Ammon's horn (tissue), 1 donor: ENCODE measurements around the gene HIRIP3.
"Not testable (repeated sequence)": the region's sequence is repeated elsewhere in the genome, so short reads cannot be mapped to it uniquely, and the experiment has no call there.

Experiments used
- DNase-seq: peaks from one replicate; pipeline ENCODE4 v3.0.0-alpha.2; 2016; ENCODE audit warnings: low spot score

Gene HIRIP3

DNA sequence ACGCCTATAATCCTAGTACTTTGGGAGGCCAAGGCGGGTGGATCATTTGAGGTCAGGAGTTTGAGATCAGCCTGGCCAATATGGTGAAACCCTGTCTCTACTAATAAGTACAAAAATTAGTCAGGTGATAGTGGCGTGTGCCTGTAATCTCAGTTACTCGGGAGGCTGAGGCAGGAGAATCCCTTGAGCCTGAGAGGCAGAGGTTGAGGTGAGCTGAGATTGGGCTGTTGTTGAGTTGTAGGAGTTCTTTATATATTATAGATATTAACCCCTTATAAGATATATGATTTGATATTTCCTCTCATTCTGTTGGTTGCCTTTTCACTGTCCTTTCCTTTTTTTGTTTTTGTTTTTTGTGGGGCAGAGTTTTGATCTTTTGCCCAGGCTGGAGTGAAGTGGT lies 35.6 kb downstream of the HIRIP3 start:
- not testable (repeated sequence) for DNase-seq

DNA sequence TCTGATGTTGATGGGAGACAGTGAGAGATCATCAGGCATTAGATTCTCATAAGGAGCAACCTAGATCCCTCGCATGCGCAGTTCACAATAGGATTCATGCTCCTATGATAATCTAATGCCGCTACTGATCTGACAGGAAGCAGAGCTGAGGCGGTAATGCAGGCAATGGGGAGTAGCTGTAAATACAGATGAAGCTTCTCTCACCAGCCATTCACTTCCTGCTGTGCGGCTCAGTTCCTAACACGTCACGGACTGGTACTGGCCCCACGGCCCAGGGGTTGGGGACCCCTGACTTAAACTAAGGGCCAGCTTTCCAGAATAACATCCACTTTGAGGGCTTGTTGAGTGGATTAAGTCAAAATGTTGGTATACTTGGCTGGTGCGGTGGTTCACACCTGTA lies 36.1 kb downstream of the HIRIP3 start:
- no peak for DNase-seq

DNA sequence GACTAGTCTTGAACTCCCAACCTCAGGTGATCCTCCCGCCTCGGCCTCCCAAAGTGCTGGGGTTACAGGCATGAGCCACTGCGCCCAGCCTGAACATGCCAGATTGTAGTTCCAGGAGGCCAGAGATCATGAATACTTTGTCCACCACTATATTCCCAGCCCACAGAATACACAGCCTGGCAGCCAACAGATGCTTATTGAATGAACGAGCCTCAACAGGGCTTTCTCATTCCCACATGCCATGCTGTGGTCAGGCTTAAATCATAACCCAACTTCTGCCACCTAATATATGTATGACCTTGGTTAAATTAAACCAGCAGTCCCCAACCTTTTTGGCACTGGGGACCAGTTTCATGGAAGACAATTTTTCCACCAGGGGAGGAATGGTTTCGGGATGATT lies 36.7 kb downstream of the HIRIP3 start:
- no peak for DNase-seq

DNA sequence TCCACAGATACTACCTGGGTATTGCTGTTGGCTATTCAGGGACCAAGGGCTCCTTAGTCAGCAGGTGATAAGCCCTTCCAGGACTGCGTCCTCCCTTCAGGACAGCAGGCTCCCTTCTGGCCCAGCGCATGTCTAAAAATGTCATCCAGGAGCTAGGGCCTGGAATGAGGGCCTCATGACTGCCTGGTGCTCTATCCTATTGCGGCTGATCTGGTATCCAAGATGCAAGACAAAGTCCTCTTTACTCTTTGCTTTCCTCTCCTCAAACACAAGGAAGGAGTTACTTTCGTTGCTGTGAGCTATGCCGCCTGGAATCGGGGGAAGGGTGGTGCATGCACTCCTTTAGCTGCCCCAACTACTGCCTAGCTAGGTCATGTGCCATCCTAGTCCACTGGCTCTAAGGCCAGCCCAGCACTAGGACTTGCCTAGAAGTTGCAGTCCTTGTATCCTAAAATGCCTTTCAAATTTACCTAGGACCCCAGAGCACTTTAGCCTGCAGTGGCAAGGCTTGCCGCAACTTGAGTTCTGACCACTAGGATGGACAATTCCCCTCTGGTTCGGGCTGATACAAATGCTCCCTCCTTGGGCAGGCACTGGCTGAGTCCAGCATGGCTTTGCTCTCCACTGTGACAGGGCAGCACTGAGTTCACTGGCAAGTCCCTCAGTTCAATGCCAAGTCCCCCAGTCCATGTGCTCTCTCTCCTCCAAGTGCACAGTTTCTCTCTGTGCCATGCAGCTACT lies 43.6 kb downstream of the HIRIP3 start:
- no peak for DNase-seq

DNA sequence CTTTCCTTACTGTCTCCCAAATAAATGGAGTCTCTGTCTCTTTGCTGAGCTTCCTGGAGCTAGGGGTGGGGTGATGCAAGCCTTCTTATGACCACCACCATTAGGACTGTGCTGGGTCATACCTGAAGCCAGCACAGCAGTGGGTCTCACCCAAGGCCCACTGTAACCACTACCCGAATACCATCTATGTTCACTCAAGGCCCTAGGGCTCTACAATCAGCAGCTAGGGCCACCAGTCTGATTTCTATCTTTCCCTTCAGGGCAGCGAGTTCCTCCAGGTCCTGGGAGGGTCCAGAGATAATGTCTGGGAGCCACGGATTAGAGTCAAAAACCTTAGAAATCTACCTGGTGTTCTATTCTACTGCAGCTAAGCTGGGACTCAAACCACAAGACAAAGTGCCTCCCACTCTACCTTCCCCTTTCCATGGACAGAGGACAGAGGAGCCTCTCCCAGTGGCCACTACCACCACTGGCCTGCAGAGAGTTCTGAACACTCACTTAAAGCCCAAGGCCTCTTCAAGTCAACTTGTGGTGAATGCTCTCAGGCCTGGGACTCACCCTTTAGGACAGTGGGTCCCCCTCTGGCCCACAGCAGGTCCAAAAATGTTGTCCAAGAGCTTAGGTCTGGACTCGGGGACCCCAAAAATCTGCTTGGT lies 44.5 kb downstream of the HIRIP3 start:
- no peak for DNase-seq

DNA sequence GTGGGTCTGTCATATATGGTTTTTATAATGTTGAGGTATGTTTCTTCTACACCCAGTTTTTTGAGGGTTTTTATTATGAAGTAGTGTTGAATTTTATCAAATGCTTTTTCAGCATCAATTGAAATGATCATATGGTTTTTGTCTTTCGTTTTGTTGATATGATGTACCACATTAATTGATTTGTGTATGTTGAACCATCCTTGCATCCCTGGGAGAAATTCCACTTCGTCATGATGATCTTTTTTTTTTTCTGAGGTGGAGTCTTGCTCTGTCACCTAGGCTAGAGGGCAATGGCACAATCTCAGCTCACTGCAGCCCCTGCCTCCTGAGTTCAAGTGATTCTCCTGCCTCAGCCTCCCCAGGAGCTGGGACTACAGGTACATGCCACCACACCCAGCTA lies 47.5 kb downstream of the HIRIP3 start:
- DNase-seq = no peak

DNA sequence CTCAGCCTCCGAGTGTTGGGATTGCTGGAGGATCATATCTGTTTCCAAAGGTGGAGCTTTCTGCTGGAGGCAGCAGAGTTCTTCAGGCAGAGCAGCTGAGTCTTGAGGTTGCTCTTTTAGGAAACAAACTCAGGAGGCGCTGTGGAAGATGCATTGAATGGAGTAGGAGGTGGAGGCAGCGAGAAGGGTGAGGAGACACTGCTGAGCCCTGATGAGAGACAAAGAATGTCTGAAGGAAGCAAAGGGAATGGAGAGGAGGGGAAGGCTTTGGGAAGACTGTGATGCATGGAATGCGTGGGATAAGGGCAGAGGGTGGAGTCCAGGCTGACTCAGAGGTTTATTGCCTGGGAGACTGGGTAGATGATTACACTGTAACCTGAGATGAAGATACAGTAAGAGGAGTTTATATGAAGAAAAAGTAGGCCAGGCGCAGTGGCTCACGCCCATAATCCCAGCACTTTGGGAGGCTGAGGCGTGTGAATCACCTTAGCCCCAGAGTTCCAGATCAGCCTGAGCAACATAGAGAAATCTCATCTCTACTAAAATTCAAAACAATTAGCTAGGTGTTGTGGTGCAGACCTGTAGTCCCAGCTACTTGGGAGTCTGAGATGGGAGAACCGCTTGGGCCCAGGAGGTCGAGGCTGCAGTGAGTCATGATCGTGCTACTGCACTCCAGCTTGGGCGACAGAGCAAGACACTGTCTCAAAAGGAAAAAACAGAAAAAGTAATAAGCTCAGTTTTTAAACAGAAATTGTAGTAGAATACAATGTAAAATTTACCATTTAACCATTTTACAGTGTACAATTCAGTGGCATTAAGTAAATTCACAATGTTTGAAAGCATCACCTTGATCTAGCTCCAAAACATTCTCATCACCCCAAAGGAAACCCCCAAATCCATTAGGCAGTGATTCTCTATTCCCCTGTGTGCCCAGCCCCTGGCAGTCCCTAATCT lies 51.3 kb downstream of the HIRIP3 start:
- no peak for DNase-seq
